ENCODE data around the gene RBM8A. TPM values are rescaled to one million over a fixed set of nuclear protein-coding genes. Genes with fewer than 3 reads are reported as not detected.

Gene RBM8A
- total and polyA plus RNA-seq, 9 of the 15 experiments (the other 6 are each of a cell fraction or from before 2014, with no cell fraction given) = 215 to 1,035 (median 291) TPM

GRCh38 chr1:145957443-145958319 is 30.4 kb upstream of the RBM8A start, which contains the start of gene LIX1L (continued):
- TF ChIP-seq YY1 (IDR thresholded peaks at IDR 0.05; ENCODE audit: borderline replicate concordance in 1 of 3, control insufficient read depth in 1 of 3, extremely low read depth in 1 of 3, insufficient read depth in 3 of 3, insufficient read length in 1 of 3, insufficient replicate concordance in 2 of 3, low read depth in 1 of 3, low read length in 2 of 3) = no peak
- no peak; a peak in 1 of 4 replicates for TF ChIP-seq MLLT1 (IDR thresholded peaks at IDR 0.05)
- TF ChIP-seq ZBTB7A (IDR thresholded peaks at IDR 0.05; ENCODE audit: borderline replicate concordance, control insufficient read depth, low read depth, low read length) = peak; percentile 66; the same call in 1 of the 2 replicates
- TF ChIP-seq ZNF12 (CRISPR knock-in tag; IDR thresholded peaks at IDR 0.05) = no peak; the same call in 1 of the 2 replicates
- no peak for TF ChIP-seq IRF9 (tag; IDR thresholded peaks at IDR 0.05)
- no peak for TF ChIP-seq THRA (IDR thresholded peaks at IDR 0.05)
- TF ChIP-seq NFIX (CRISPR knock-in tag; IDR thresholded peaks at IDR 0.05; ENCODE audit: low read depth) = no peak
- TF ChIP-seq USF2 (CRISPR knock-in tag; IDR thresholded peaks at IDR 0.05) = no peak
- no peak for TF ChIP-seq HOXB6 (CRISPR knock-in tag; IDR thresholded peaks at IDR 0.05; ENCODE audit: borderline replicate concordance)
- no peak for TF ChIP-seq SMARCC2 (IDR thresholded peaks at IDR 0.05; ENCODE audit: low read depth)
- peak in 1 of 2 experiments; percentile 53; a peak in 1 of 4 replicates for TF ChIP-seq UBTF (IDR thresholded peaks at IDR 0.05; ENCODE audit: borderline replicate concordance in 1 of 2, low read depth in 2 of 2, low read length in 2 of 2)
- TF ChIP-seq IFI16 (CRISPR knock-in tag; IDR thresholded peaks at IDR 0.05) = no peak
- no peak for TF ChIP-seq ZNF217 (CRISPR knock-in tag; IDR thresholded peaks at IDR 0.05)
- no peak for TF ChIP-seq MCM5 (IDR thresholded peaks at IDR 0.05; ENCODE audit: low read depth)
- TF ChIP-seq ETV5 (CRISPR knock-in tag; IDR thresholded peaks at IDR 0.05; ENCODE audit: low read depth) = no peak
- TF ChIP-seq PCBP1 (IDR thresholded peaks at IDR 0.05; ENCODE audit: low read depth, low read length, poor library complexity, severe bottlenecking) = no peak
- TF ChIP-seq ELK3 (CRISPR knock-in tag; IDR thresholded peaks at IDR 0.05) = no peak

All from K562 (cell line).